Upper lobe of left lung (tissue), 4 donors: ENCODE measurements around the gene BRINP2.

Experiments
- POLR2A ChIP-seq, 4 donors: fragments of 450-650 bp; IDR thresholded peaks; one replicate each; pipeline ENCODE4 v1.5.1; 2016 to 2017; ENCODE audit warnings: antibody characterized with exemption in 4 of 4, mild to moderate bottlenecking in 2 of 4
- TF ChIP-seq, protein P1 (sequence below), 6 experiments: fragments of 450-650 bp in 4 of 6; fragments of 200-600 bp in 2 of 6; sonication (generic) in 2 of 6; IDR thresholded peaks; one replicate each; pipeline ENCODE4 v1.5.1; 2016 to 2019; ENCODE audit warnings: antibody characterized with exemption in 6 of 6

DNA sequence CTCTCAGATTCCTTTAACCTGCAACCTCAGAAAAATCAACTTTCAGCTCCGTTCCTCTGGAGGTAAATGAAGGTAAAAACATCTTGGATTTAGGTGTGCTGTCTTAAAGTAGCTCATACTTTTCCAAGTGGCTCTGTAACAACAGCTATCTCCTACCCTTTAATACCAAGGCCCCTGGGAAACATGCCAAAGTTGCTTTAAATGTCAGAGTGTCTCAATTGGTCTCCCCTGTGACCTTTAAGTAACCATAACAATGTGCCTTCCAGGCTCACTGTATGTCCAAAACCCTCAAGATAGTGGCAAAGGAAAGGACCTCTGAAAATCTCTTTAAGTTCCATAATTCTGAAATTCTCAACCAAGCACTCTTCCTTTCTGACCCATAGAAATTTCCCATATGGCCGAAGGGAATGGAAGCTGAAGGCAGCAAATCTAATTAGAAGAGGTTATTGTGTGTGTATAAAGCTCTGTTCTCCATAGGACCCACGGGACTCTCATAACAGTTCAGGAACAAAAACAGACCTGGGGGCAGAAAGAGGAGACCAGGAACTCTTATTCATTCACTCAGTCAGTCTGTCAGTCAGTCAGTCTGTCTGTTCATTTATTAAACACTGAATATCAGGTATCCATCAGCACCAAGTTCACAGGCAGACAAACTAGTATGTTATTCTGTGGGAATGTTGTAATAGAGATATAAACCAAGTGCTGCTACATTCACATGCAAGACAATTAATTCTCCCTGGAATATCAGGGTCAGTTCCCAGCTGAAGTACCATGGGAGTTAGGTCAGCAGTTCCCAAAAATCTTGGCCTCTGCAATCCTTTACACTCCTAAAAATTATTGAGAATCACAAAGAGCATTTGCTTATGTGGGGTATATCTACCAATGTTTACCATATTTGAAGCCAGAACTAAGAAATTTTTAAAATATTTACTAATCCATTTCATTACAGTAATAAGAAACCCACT lies 25.4 kb upstream of the BRINP2 start:
- TF ChIP-seq, protein P1, sequence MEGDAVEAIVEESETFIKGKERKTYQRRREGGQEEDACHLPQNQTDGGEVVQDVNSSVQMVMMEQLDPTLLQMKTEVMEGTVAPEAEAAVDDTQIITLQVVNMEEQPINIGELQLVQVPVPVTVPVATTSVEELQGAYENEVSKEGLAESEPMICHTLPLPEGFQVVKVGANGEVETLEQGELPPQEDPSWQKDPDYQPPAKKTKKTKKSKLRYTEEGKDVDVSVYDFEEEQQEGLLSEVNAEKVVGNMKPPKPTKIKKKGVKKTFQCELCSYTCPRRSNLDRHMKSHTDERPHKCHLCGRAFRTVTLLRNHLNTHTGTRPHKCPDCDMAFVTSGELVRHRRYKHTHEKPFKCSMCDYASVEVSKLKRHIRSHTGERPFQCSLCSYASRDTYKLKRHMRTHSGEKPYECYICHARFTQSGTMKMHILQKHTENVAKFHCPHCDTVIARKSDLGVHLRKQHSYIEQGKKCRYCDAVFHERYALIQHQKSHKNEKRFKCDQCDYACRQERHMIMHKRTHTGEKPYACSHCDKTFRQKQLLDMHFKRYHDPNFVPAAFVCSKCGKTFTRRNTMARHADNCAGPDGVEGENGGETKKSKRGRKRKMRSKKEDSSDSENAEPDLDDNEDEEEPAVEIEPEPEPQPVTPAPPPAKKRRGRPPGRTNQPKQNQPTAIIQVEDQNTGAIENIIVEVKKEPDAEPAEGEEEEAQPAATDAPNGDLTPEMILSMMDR (IDR thresholded peaks at IDR 0.05) = no peak
- no peak for TF ChIP-seq POLR2A (IDR thresholded peaks at IDR 0.05)
